NCI-H1048 (cell line): ENCODE data around the gene GNPTG.

ENCODE experiments used
- DNase-seq: peaks from one replicate; lab custom pipeline; 2025; lab: John Stamatoyannopoulos, UW

The GNPTG gene

GRCh38 chr16:1333854-1334700 is 17.7 kb upstream of the GNPTG start:
- no peak for DNase-seq

DNA sequence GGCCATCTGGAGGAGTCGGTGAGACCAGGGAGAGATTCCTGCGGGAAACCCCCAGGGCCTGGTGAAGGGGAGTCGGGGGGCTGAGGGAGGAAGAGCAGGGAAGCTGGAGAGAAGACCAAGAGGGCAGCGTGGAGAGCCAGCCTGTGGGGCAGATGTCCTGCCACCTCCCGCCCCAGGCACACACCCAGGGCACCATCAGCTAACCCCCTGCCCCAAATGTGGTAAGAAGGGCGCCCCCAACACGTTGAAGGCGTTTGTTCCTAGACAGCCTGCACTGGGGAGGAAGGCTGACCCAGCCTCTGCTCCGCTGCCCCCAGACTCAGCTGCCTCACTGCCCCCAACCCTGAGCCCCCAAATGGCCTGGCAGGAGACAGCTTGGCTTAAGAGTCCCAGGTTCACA is 17.0 kb upstream of the GNPTG start:
- DNase-seq: no peak

GRCh38 chr16:1335211-1335971 is 16.3 kb upstream of the GNPTG start:
- DNase-seq: no peak

GRCh38 chr16:1335996-1336395 is 15.7 kb upstream of the GNPTG start:
- no peak for DNase-seq

DNA sequence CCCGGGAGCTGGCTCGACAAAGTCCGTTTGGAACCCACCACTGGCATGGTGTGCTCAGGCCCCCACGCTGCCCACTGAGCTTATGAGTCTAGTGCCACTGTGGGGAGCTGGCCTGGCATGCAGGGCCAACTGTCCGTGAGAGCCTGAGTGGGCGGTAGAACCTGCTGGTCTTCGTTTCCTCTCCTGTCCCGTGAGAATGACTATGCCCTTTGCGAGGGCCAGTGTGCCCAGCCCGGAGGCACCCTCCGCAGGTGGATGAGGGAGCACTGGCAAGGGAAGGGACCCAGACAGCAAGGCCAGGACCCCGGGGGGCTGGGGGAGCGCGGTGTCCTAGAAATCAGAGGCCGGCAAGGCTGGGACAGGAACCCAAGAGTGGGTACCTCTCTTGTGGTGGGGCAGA is 15.1 kb upstream of the GNPTG start:
- DNase-seq: no peak

- no peak for DNase-seq
Measured at GRCh38 chr16:1337486-1337885, 14.2 kb upstream of the GNPTG start.

DNA sequence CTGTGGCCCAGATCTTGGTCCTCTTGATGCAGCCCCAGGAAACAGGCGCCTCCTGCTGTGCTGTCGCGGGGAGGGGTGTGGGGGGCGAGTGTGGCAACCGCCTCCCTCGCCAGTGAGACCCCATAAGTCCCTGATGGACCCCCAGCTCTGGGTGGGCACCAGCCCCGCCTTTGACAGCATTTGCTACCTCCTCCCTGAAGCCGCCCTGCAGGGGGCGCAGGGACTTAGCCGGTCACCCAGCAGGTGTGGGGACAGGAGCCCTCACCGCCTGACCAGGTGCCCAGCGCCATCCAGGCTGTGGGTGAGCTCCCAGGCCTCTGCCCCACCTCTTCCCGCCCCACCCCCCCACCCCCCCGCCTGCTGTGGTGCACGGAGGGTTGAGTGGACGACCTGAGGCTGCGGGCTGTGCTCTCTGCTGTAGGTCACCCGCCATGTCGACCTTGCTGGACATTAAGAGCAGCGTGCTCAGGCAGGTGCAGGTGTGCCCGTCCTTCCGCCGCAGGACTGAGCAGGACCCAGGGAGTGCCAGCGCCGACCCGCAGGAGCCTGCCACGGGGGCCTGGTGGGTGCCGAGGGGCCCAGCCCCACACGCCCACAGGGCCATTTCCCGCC is 13.5 kb upstream of the GNPTG start:
- DNase-seq: no peak

GRCh38 chr16:1338855-1339675 is 12.7 kb upstream of the GNPTG start:
- DNase-seq: no peak

DNA sequence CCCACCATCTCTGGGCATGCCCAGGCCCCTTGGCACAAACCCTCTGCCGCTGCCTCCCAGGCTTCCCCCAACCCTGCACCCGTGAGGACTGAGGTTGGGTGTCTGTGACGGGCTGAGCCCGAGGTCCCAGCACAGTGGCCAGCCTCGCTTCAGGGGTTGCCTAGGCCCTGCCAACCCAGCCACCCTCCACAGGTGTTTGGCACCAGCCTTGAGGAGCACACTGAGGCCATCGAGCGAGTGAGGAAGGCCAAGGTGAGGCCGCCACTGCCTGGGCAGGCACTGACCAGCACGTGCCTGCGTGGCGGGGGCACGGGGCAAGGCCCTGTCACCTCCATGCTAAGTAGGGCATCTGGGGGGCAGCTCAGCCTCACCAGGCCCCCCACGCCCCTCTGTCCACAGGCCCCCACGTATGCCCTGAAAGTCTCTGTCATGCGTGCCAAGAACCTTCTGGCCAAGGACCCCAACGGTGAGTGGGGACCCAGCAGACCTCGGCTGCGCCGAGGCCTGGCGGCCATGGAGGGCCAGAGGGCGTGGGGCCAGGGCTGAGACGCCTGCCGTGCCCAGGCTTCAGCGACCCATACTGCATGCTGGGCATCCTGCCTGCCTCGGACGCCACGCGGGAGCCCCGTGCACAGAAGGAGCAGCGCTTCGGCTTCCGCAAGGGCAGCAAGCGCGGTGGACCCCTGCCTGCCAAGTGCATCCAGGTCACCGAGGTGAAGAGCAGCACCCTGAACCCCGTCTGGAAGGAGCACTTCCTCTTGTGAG is 10.8 kb upstream of the GNPTG start:
- DNase-seq: no peak

DNA sequence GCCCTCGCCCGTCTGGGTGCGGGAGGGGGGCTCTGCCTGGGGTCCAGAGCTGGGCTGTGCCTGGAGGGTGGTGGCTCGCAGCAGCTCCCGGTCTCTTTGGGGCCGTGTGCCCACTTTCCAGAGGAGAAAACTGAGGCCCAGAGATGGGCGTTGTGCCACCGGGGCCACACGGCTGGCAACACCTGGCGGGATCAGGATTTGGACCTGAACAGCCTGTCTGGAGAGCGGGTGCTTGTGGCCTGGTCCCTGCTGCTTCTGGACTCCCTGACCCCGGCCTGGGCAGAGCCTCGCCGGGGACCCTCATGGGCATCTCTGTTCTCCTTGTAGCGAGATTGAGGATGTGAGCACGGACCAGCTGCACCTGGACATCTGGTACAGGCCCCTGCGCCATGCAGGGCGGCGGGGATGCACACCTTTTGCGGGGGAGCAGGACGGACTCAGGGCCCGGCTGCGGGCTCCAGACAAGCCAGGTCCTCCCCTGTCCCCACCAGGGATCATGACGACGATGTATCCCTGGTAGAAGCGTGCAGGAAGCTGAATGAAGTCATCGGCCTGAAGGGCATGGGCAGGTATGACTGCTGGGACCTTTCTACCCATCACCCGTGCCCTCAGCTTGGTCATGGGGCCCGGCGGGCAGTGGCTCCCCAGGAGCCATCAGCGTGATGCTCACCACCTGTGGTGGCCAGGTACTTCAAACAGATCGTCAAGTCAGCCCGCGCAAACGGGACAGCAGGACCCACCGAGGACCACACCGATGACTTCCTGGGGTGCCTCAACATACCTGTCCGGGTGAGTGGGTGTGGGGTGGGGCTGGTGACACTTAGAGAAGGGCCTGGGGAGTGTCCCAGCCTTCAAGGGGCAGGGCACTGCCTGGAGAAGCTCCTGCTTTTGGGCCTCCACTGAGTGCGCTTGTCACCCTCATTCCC is 10.0 kb upstream of the GNPTG start:
- DNase-seq: no peak

DNA sequence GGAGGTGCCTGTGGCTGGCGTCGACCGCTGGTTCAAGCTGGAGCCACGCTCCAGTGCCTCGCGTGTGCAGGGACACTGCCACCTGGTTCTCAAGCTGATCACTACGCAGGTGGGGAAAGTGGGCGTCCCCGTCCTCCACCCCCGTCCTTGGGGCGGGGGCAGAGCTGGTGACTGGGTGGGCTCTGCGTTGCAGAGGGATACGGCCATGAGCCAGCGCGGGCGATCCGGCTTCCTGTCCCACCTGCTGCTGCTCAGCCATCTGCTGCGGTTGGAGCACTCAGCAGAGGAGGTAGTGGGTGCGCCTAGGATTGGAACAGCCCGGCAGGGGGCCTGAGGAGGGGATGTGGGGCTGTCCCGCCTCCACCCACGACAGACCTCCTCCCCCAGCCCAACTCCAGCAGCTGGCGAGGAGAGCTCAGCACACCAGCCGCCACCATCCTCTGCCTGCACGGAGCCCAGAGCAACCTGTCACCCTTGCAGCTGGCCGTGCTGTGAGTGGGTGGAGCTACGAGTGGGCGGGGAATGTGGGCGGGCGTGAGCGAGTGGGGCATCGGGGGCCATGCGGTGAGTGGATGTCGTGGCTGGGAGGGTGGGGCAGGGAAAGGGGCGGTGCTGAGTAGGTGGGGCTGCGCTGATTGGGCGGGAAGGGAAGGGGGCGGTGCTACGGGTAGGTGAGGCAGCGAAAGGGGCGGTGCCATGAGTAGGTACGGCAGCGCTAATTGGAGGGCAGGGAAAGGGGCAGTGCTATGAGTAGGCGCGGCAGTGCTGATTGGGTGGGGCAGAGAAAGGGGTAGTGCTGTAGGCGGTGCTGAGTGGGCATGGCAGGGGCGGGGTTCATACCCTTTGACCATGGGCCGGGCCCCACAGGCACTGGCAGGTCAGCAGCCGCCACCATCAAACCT is 9.0 kb upstream of the GNPTG start:
- peak; percentile 69 for DNase-seq

- no peak for DNase-seq
Measured at GRCh38 chr16:1343428-1344242, 8.1 kb upstream of the GNPTG start.

GRCh38 chr16:1344499-1344898 is 7.2 kb upstream of the GNPTG start:
- DNase-seq: no peak

DNA sequence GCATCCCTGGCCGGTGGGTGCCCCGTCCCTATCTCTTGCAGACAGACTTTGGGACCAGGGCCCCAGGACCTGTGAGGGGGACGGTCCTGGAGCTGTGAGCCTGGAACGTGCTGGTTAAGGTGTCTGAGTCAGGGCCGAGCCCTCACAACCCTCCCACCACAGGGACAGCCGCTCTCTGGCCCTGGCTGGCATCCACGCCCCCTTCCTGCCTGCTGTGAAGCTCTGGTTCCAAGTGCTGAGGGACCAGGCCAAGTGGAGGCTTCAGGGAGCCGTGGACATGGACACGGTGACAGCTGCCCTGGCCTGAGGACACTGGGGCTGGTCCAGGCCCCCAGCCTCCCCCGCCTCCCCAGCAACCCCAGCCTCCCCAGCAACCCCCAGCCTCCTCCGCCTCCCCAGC is 6.6 kb upstream of the GNPTG start:
- no peak for DNase-seq

GRCh38 chr16:1345651-1346421 is 5.9 kb upstream of the GNPTG start:
- DNase-seq: no peak

DNA sequence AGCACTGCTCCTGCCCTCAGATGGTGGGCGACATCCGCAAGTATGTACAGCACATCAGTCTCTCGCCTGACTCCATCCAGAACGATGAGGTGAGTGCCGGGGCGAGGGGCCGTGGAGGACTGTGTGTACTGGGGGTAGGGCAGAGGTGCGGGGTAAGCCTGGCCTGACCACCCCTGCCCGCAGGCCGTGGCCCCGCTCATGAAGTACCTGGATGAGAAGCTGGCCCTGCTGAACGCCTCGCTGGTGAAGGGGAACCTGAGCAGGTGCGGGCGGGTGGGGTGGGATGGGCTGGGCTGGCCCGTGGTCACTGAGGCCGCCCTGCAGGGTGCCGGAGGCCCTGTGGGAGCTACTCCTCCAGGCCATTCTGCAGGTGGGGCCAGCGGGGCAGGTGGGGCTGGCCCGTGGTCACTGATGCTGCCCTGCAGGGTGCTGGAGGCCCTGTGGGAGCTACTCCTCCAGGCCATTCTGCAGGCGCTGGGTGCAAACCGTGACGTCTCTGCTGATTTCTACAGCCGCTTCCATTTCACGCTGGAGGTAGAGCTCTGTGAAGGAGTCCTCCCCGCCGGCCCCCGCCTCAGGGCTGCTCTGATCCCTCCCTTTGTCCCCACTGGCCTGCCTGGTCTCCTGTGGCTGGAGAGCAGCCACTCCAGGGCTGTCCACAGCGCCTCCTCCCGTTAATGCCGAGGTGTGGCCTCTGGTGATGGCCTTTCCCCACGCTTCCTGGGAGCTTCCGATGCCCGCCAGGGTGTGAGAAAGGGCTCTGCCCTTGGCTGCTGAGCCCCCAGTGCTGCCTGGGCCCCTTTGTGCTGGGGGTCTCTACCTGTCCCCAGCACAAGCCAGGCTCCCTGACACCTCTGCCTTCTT is 5.1 kb upstream of the GNPTG start:
- DNase-seq: no peak
